ENCODE results near the gene MAP7.
"Not testable (repeated sequence)": the region's sequence is repeated elsewhere in the genome, so short reads cannot be mapped to it uniquely, and the experiment has no call there.

Gene MAP7

DNA sequence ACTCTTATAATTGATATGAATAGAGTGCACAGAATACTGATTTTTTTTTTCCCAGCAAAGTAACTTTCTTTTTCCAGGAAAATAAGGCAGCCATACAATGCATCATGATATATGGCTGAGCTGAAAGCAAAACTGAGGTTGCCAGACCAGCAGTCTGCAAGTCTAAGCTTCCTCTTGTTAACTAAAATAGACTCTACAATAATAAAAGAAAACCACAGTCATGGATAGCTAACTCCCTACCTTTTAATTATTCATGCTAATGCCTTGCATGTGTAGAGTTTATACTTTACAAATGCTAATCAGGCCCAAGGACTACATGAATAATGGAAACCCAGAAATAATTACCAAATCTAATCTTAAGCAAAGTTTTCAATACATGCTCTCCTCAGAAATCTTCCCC lies 47.4 kb downstream of the MAP7 start:
- no peak for DNase-seq (ENCODE audit: low spot score)

GRCh38 chr6:136501514-136501913 lies 48.7 kb downstream of the MAP7 start:
- DNase-seq (ENCODE audit: low spot score): no peak

DNA sequence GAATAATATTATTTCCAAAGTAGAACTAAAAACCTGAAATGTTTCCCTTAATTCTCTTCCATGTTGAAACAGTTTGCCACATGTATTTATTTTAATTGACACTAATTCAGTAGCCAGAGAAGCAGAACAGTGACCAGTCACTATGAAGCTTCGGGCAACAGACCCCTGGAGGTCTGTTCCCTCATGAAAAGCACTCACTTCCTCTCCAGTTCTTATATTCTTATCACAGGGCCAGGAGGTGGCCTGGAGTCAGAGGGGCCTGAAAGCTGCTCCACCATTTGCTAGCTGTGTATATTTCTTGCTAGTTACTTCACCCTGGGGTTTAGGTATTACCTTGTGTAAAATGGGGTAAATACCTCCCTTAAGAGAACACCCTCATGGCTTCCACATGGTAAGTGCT lies 49.1 kb downstream of the MAP7 start:
- DNase-seq (ENCODE audit: low spot score): no peak

- DNase-seq (ENCODE audit: low spot score): no peak
Measured at GRCh38 chr6:136500414-136500813, 49.8 kb downstream of the MAP7 start.

DNA sequence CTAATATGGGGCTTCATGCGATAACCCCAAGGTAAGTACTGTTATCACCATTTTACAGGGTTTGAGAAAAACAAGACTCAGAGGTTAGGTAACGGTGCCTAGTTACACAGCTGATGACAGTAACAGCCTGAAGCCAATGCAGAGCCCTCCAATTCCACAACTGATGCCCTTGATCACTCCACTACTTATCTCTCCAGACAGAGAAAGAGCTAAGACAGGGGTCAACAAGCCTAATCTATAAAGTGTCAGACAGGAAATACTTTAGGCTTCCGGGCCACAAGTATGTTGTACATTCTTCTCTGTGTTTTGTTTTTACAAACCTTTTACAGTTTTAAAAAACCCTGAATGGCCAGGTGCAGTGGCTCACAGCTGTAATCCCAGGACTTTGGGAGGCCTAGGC lies 50.9 kb downstream of the MAP7 start:
- no peak for DNase-seq (ENCODE audit: low spot score)

DNA sequence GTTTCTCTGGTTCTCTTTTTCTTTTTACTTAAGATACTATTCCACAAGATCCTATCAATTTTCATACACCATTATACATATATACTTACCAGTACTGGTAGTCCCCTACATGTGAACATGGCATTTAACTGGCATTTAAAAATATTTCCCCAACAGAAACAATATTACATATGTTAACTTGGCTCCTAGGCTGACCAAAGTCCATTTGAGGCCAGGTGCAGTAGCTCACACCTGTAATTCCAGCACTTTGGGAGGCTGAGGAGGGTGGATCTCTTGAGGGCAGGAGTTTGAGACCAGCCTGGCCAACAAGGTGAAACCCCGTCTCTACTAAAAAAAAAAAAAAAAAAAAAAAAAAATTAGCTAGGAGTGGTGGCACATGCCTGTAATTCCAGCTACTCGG lies 53.8 kb downstream of the MAP7 start:
- DNase-seq (ENCODE audit: low spot score): not testable (repeated sequence)

DNA sequence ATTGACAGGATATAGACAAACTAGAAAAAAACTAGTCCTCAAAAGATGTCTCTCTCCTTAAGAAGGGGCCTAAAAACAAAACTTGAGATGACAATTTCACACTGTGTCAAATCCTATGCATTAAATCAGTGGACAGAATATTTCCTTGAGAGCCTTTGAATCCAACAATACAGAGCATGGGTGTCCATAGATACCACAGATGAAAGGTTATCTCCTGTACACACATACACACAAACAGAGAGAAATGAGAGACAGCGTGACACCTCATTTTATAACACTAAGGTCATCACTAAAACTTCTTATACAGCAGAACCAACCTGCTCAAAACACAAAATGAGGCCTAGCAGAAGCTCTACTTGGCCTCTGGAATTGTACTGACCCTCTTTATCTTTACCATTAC lies 55.5 kb downstream of the MAP7 start:
- no peak for DNase-seq (ENCODE audit: low spot score)

DNA sequence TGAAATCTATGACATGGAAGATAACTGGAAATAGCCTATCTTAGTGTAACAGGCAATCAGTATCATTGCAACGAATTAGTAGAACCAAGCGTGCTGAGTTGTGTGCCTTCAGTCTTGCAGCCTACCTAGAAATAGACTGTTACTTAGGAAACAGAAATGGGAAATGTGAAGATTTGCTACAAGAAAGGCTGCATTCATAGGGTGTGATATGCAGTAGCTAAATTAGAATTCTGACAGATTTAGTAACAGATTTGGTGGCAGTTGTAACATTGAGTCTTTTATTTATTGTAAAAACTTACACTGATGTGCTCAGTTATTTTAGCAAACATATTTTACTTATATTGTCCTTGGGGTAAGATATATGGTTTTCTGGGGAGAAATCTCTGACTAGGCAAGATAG lies 56.2 kb downstream of the MAP7 start:
- no peak for DNase-seq (ENCODE audit: low spot score)

DNA sequence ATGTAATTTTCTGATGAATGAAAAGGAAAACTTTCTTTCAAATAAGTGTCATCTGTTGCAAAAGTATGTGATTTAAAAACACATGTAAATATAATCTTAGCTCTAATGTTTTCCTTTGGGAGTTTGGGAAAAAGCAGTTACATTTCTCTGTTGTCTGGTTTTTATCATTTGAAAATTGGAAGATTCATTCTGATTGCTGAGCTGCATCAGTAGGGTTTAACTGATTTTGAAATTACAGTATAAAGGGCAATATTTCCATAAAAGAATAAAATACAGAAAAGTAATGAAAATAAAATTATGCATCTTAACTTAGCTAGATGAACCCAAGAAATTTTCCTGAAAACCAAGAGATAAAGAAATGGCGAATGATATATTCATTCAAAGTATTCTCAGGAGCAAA lies 57.8 kb downstream of the MAP7 start:
- no peak for DNase-seq (ENCODE audit: low spot score)

DNA sequence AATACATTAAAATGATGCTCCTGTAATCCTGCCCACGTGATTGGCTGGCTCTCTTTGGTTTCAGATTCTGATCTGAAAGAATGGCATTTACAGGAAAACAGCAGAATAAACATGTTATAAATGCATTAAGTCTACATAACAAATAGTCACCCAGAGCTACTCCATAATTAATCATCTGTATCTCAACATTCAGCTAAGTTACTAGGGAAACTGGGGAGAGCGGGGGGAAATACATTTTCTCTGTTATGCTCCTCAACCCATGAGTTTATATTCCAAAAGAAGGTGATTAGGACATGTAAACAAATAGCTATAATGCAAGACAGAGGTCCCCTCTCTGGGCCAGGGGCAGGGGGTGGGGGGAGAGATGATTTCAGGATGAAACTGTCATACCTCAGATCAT lies 58.5 kb downstream of the MAP7 start:
- DNase-seq (ENCODE audit: low spot score): no peak

DNA sequence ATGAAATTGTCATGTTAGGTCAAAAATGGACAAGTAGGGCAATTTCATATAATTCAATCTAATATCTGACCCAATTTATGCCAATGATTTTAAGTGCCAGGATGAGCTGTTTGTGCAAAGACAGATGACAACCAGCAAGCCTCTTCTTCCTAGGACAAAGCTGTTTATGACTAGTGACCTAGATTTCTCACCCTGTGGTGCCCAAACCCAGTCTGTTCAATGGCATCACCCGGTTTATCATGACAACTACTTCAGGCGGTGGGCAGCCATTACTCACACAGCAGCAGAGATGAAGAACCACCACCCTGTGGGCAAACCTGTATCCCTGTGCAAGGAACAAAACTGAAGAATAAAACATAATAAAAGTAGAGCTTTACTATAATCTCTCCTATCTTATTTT lies 59.0 kb downstream of the MAP7 start:
- DNase-seq (ENCODE audit: low spot score): no peak

GRCh38 chr6:136489689-136490033 lies 60.6 kb downstream of the MAP7 start:
- not testable (repeated sequence) for DNase-seq (ENCODE audit: low spot score)

DNA sequence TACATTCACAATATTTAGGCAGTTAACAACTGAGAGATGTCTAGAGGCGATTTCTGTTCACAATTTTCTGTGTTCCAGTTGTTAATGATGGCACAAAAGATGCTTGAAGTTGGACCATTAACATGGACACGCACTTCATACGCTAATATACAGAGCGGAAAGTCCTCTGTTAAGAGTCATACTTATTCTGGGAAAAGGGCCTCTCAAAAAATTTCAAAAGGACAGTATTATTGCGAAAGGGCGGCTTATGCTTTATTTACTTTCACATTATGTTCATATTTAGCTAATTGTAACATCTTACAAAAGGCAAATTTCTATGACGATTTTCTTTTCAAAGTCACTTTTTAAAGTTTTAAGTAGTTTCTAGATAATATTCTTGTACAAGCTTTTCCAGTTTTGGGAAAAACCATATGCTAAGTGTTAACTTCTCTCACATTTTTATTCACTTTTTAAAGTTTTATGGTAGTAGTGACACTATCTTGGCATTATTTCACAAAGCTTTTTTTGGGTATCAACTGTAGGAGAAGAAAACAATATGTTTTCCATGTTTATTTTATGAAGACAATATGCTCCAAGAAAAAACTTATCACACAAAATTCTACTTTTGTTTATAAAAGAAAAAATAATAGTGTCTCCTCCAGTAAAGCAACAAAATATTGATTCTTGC lies 62.3 kb downstream of the MAP7 start:
- DNase-seq (ENCODE audit: low spot score): no peak

- no peak for DNase-seq (ENCODE audit: low spot score)
Measured at GRCh38 chr6:136486357-136486756, 63.9 kb downstream of the MAP7 start.

DNA sequence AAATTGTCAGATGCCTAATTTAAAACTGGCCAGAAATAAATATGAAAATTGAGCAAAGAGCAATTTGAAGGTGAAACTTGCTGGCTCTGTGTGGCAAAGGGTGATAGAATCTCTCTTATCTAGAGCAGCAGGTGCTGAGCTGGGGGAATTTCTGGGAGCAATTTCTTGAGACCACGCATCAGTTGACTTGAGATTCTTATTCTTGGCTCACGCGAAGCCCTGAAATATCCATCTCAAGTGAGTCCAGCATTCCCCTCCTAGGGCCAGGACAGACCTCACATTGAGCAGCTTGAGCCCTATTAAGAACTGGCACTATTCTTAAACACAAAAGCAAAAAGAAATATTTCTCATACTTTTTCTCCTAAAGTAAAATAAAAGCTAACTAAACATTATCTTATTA lies 66.3 kb downstream of the MAP7 start:
- no peak for DNase-seq (ENCODE audit: low spot score)

DNA sequence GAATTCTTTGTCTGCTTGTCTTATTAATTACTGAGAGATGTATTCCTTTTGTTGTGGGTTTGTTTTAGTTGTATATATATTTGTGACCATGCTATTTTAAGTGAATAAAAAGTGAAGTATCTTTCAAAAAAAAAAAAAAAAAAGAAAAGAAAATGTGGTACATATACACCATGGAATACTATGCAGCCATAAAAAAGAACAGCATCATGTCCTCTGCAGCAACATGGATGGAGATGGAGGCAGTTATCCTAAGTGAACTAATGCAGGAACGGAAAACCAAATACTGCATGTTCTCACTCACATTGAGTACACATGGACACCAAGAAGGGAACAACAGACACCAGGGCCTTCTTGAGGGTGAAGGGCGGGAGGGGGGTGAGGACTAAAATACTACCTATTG lies 67.2 kb downstream of the MAP7 start:
- DNase-seq (ENCODE audit: low spot score): not testable (repeated sequence)

DNA sequence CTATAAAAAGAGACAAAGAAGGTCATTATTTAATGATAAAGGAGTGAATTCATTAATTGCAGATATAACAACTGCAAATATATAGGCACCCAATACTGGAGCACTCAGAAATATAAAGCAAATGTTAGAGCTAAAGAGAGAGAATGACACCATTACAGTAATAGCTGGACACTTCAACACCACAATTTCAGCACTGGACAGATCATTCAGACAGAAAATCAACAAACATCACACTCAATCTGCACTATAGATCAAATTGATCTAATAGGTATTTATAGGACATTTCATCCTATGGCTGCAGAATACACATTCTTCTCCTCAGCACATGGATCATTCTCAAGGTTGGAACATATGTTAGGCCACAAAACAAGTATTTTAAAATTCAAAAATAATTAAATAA lies 72.7 kb downstream of the MAP7 start:
- DNase-seq (ENCODE audit: low spot score): no peak

DNA sequence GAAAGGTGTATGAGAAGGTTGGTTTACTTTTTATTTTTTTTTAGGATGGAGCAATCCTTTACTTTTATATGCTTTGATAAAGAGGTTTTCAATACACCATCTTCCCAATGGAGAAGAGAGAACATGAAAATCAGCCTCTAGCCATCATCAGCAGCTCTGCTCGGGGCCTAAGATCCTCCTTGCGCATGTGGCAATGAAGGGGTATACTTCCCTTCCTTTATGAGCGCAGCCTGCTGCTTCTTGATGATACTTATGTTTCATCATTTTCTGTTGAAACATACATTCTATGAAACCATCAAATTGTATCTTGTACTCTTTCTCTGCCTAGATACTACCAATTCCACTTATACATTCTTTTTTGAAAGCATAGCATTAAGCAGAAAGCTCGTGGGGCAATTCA lies 74.5 kb downstream of the MAP7 start:
- no peak for DNase-seq (ENCODE audit: low spot score)

- no peak for DNase-seq (ENCODE audit: low spot score)
Measured at GRCh38 chr6:136474241-136474640, 76.0 kb downstream of the MAP7 start.

DNA sequence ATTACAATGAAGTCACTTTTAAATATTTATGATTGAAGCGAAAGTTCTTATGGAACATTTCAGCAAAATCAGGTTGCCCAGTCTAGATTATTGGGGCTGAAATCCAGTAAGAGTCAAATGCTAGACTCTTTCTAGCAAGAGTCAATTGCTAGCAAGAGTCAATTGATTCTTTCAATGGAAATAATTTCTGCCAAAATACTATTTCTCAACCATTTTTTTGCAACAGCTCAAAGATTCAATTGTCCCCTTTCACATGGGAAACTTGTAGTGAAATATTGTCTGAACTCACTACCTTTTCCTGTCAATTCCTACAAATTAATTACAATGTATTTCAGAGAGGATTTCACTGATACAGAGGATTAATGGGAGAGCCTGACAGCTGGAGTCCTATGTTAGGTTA lies 78.3 kb downstream of the MAP7 start:
- DNase-seq (ENCODE audit: low spot score): no peak

GRCh38 chr6:136471372-136471771 lies 78.8 kb downstream of the MAP7 start:
- no peak for DNase-seq (ENCODE audit: low spot score)

- DNase-seq (ENCODE audit: low spot score): no peak
Measured at GRCh38 chr6:136470044-136470443, 80.2 kb downstream of the MAP7 start.

GRCh38 chr6:136469154-136469553 lies 81.1 kb downstream of the MAP7 start:
- no peak for DNase-seq (ENCODE audit: low spot score)

GRCh38 chr6:136468711-136469110 lies 81.5 kb downstream of the MAP7 start:
- DNase-seq (ENCODE audit: low spot score): no peak

GRCh38 chr6:136467186-136467585 lies 83.0 kb downstream of the MAP7 start:
- no peak for DNase-seq (ENCODE audit: low spot score)
